C4-2B (cell line): ENCODE data around the gene TPI1.

Source experiments
- CTCF ChIP-seq: fragments of 450-650 bp; conservative IDR thresholded peaks from 2 replicates; pipeline ENCODE4 v1.5.1; 2017; ENCODE audit warnings: mild to moderate bottlenecking
- ZFX ChIP-seq: fragments of 450-650 bp; IDR thresholded peaks from 2 replicates; pipeline ENCODE4 v1.6.1; 2017

- no peak for TF ChIP-seq CTCF
- no peak for TF ChIP-seq ZFX
Measured at GRCh38 chr12:6883252-6883651, 15.9 kb downstream of the TPI1 start.
